Sigmoid colon (tissue), 7 donors: ENCODE data around the gene POLR3A. TPM values are rescaled to one million over a fixed set of nuclear protein-coding genes. Genes with fewer than 3 reads are reported as not detected.
A peak's percentile ranks its signal among the peaks of the same experiment; 100 is the strongest.

Source experiments
- DNase-seq: peaks from one replicate; pipeline ENCODE4 v3.0.0-alpha.2; 2019
- H3K27ac ChIP-seq, 4 donors: fragments of 200-600 bp; sonication (generic); one replicate each; pipeline ENCODE4 v1.5.1; 2016 to 2019; ENCODE audit warnings: mild to moderate bottlenecking in 1 of 4
- H3K27me3 ChIP-seq, 3 donors: fragments of 200-600 bp; sonication (generic); one replicate each; pipeline ENCODE4 v1.5.1; 2019; ENCODE audit warnings: mild to moderate bottlenecking in 1 of 3
- H3K36me3 ChIP-seq, 4 donors: fragments of 200-600 bp; sonication (generic); one replicate each; pipeline ENCODE4 v1.5.1; 2016 to 2019
- H3K4me1 ChIP-seq, 4 donors: fragments of 200-600 bp; sonication (generic); one replicate each; pipeline ENCODE4 v1.5.1; 2017 to 2019
- H3K4me3 ChIP-seq, 4 donors: fragments of 200-600 bp; sonication (generic); one replicate each; pipeline ENCODE4 v1.5.1; 2017 to 2019; ENCODE audit warnings: mild to moderate bottlenecking in 2 of 4, moderate library complexity in 1 of 4
- H3K9me3 ChIP-seq, 4 donors: fragments of 200-600 bp in 3 of 4; sonication (generic) in 3 of 4; one replicate each; pipeline versions ENCODE4 v1.5.1 to v1.6.1; 2013 to 2019
- CTCF ChIP-seq, 4 experiments: fragments of 450-650 bp in 3 of 4; fragments of 200-600 bp in 1 of 4; IDR thresholded peaks; one replicate each; pipeline ENCODE4 v1.5.1; 2016 to 2019; ENCODE audit warnings: antibody characterized with exemption in 4 of 4, mild to moderate bottlenecking in 3 of 4, moderate library complexity in 2 of 4
- EP300 ChIP-seq, 4 donors: sonication (generic); formaldehyde crosslinking; IDR thresholded peaks; one replicate each; pipeline ENCODE4 v1.6.1; 2017; ENCODE audit warnings: antibody characterized with exemption in 4 of 4
- POLR2A ChIP-seq, 2 donors: fragments of 450-650 bp; IDR thresholded peaks; one replicate each; pipeline ENCODE4 v1.6.1; 2016; ENCODE audit warnings: antibody characterized with exemption in 2 of 2, mild to moderate bottlenecking in 2 of 2, moderate library complexity in 2 of 2
- POLR2AphosphoS5 ChIP-seq, 4 donors: sonication (generic); formaldehyde crosslinking; IDR thresholded peaks; one replicate each; pipeline ENCODE4 v1.6.1; 2017; ENCODE audit warnings: antibody characterized with exemption in 4 of 4
- WGBS, 2 donors: extraction: QIAGEN DNeasy Blood & Tissue Kit; methylation state at CpG; one replicate each; pipeline ENCODE4 v1.1.7; 2013; 5-methylcytosine and 5-hydroxymethylcytosine counted together
- intact Hi-C: fragments of 100-400 bp; cut with DNase I; formaldehyde crosslinking; loops from one replicate; pipeline ENCODE4 v1.15.1; 2023
- polyA plus RNA-seq, 3 donors: library from polyadenylated mRNA; stranded (reverse); fragments of 200-250 nt; gene quantifications; one replicate each; pipeline ENCODE4 v1.2.3, GENCODE V29; 2013
- total RNA-seq, 4 donors: library from RNA; depleted of rRNA; stranded (reverse); fragments of >200 nt; gene quantifications; one replicate each; pipeline ENCODE4 v1.1.0, GENCODE V29; 2016
- donor health status: healthy with polysubstance abuse.
- donor health status: Bipolar disorder and iron deficiency.
- donor health status: healthy.

Gene POLR3A
- total and polyA plus RNA-seq, 7 donors = 1.6 to 13.0 (median 9.6) TPM

- H3K4me3 ChIP-seq = no peak overlapping the region
- no peaks in the 10 kb centered on the region for H3K9me3 ChIP-seq
- H3K27ac ChIP-seq = peak overlapping the region in 3 of 4 donors; percentile 40 to 69 (median 58)
- DNase-seq = peak; percentile 72
- H3K27me3 ChIP-seq = no peaks in the 10 kb centered on the region
- intact Hi-C loops = no loop called here
- H3K36me3 ChIP-seq = no peaks in the 10 kb centered on the region
- WGBS, 2 donors = 59 to 70% methylated on average over 8 of the region's 8 CpGs
- no peak for TF ChIP-seq POLR2A (IDR thresholded peaks at IDR 0.05)
- TF ChIP-seq CTCF (IDR thresholded peaks at IDR 0.05) = no peak
- TF ChIP-seq EP300 (IDR thresholded peaks at IDR 0.05) = no peak
- TF ChIP-seq POLR2AphosphoS5 (IDR thresholded peaks at IDR 0.05) = peak in 2 of 4 donors; percentile 26 to 51
- peaks cover 0 to 28% (median 20%) of the 10 kb centered on the region in 4 donors for H3K4me1 ChIP-seq
Observed at GRCh38 chr10:77943121-77943901, 86.0 kb downstream of the POLR3A start.

DNA sequence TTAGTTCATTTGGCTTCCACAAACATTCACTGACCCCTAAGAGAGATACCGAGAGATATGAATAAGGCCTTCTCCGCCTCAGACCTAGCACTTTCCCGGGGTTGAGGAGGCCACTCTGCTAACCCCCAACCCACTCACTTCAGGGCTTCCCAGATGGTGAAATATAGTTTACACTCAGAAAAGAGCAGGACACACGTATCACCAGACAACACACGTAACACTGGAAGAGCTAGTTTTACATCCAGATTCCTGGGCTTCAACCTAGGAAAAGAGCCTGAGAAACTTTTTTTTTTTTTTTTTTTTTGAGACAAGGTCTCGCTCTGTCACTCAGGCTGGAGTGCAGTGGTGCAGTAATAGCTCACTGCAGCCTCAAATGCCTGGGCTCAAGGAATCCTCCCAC lies 87.5 kb downstream of the POLR3A start:
- intact Hi-C loops = no loop called here
- Histone ChIP-seq H3K27me3 (no peaks in the 10 kb centered on the region), H3K4me1 (peaks cover 0 to 28% (median 20%) of the 10 kb centered on the region in 4 donors), H3K27ac (no peak overlapping the region), H3K36me3 (no peaks in the 10 kb centered on the region), H3K4me3 (no peak overlapping the region), H3K9me3 (no peaks in the 10 kb centered on the region)
- TF ChIP-seq CTCF (IDR thresholded peaks at IDR 0.05) (no peak), EP300 (IDR thresholded peaks at IDR 0.05) (no peak), POLR2A (IDR thresholded peaks at IDR 0.05) (no peak), POLR2AphosphoS5 (IDR thresholded peaks at IDR 0.05) (no peak)
- DNase-seq = no peak
- WGBS, 2 donors = 93 to 96% methylated on average over 6 of the region's 6 CpGs

DNA sequence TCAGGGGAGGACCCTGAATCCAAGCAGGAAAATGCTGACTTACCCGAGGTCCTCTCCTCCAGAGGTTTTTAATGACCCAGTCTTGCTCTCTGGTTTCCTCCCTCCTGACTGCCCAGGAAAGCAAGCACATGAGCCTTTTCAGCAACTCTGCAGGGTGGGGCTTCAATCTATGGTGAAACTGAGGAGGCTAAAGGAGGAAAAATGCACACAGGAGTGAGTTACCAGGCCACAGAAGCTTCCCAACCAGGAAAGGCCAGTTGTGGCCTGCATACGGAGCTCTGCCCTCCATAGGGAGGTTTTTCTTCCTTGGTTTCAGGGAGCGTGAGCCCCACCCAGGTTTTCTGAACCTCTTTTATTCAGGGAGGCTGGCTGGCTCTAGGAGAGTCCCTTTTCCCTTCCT lies 88.7 kb downstream of the POLR3A start:
- Histone ChIP-seq H3K4me3 (no peak overlapping the region), H3K36me3 (no peaks in the 10 kb centered on the region), H3K4me1 (peaks cover 0 to 28% (median 20%) of the 10 kb centered on the region in 4 donors), H3K9me3 (no peaks in the 10 kb centered on the region), H3K27ac (no peak overlapping the region), H3K27me3 (no peaks in the 10 kb centered on the region)
- WGBS, 2 donors = 54 to 69% methylated on average over 3 of the region's 3 CpGs
- intact Hi-C loops = no loop called here
- no peak for TF ChIP-seq CTCF (IDR thresholded peaks at IDR 0.05)
- TF ChIP-seq EP300 (IDR thresholded peaks at IDR 0.05) = no peak
- TF ChIP-seq POLR2A (IDR thresholded peaks at IDR 0.05) = no peak
- TF ChIP-seq POLR2AphosphoS5 (IDR thresholded peaks at IDR 0.05) = no peak
- DNase-seq = no peak

- WGBS, 2 donors = 69 to 87% methylated on average over 2 of the region's 2 CpGs
- H3K27ac ChIP-seq = peak overlapping the region; percentile 27 to 62 (median 44)
- intact Hi-C loops = no loop called here
Observed at GRCh38 chr10:77940225-77940624, 89.1 kb downstream of the POLR3A start.

More at GRCh38 chr10:77940225-77940624, 89.1 kb downstream of the POLR3A start:
- H3K27me3 ChIP-seq = no peaks in the 10 kb centered on the region
- no peaks in the 10 kb centered on the region for H3K36me3 ChIP-seq
- no peaks in the 10 kb centered on the region for H3K9me3 ChIP-seq
- TF ChIP-seq POLR2AphosphoS5 (IDR thresholded peaks at IDR 0.05) (no peak), CTCF (IDR thresholded peaks at IDR 0.05) (no peak), EP300 (IDR thresholded peaks at IDR 0.05) (no peak), POLR2A (IDR thresholded peaks at IDR 0.05) (no peak)
- DNase-seq = no peak
- H3K4me1 ChIP-seq = peaks cover 0 to 28% (median 20%) of the 10 kb centered on the region in 4 donors
- H3K4me3 ChIP-seq = no peak overlapping the region
